ENCODE results near the gene PTPN11.

DNA sequence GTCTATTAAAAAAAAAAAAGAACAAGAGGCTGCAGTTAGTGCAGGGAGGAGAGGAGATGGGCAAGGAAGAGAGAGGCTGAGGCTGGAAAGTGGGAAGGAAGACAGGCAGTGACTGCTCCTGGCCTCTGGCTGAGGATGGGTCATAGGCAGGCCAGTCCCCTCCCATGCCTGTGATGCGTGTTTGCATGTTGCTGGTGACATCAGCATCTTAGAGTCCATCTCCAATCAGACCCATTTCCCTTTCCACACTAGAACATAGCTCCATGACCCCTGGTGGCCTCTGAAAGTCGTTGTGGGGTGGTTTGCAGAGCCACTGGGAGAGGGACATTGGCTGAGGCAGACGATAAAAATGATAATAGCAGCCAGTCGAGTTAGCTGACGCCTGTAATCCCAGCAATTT lies 132.9 kb downstream of the PTPN11 start:
- no peak for TF ChIP-seq CTCF (conservative IDR thresholded peaks at IDR 0.05; ENCODE audit: low read depth, low read length)
- no peak for TF ChIP-seq EZH2 (IDR thresholded peaks at IDR 0.05; ENCODE audit: low read length, unreplicated experiment)

Data from PC-3 (cell line).